Stimulated activated naive CD8-positive, alpha-beta T cell treated with anti-CD3 and anti-CD28 coated beads, Interleukin-15, amount 100 ng/mL, for 72 hours (primary cell): Measurements from ENCODE around the gene PDGFA.

Experiments
- ATAC-seq: fragments of 150-1000 bp; cut with Tn5 transposase; 2 replicates; pipeline ENCODE4 v1.10.0; 2021; ENCODE audit warnings: mild to moderate bottlenecking, moderate library complexity
- DNase-seq, 2 donors: peaks; one replicate each; pipeline ENCODE4 v3.0.0; 2021 to 2022
- H3K27ac Mint-ChIP-seq, 2 donors: one replicate each; pipeline ENCODE4 v1.8.0; 2022; ENCODE audit warnings: mild to moderate bottlenecking in 2 of 2, mixed read lengths in 2 of 2, moderate library complexity in 2 of 2
- H3K27me3 Mint-ChIP-seq: one replicate; pipeline ENCODE4 v1.8.0; 2022; ENCODE audit warnings: mixed read lengths
- H3K4me1 Mint-ChIP-seq: one replicate; pipeline ENCODE4 v1.8.0; 2022; ENCODE audit warnings: mild to moderate bottlenecking, mixed read lengths
- H3K4me3 Mint-ChIP-seq, 2 donors: one replicate each; pipeline ENCODE4 v1.8.0; 2022; ENCODE audit warnings: mild to moderate bottlenecking in 2 of 2, mixed read lengths in 2 of 2, moderate library complexity in 1 of 2
- H3K9me3 Mint-ChIP-seq, 2 donors: one replicate each; pipeline ENCODE4 v1.8.0; 2022; ENCODE audit warnings: mixed read lengths in 2 of 2

Gene PDGFA

DNA sequence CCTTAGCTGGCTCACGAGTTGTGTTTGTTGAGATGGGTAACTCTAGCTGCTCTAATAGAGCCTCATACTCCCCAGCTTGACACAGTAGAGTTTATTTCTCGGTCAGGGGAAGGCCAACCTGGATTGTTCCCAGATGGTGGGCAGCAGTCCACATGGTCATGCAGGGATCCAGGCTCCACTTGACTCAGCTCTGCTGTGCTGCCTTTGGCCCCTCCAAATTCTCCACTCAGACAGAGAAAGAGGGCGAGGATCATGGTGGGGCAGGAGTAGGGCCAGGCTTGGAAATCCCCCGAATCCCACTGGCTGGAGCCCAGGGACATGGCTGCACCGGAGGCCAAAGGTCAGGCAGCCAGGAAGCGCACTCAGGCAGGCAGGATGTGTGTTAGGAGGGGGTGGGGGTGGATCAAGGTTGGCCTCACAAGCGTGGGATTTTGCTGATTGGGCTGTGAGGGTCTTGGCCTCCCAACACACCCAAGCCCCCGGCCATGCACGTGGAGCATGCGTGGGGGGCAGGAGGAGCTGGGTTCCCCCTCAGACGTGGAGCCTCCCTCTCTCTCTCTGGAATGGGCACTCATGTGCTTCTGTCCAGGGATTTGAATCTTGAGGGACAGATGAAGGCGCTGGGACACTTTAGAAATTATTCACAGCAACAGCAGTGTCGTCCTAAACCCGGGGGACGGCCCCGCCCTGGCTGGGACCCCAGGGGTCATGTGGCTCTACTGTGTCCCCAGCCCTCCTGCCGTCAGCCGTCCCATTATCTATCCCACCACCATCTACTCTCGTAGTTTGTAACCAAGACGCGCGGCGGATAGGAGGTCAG, 44.8 kb downstream of the PDGFA start:
- Mint-ChIP-seq H3K27ac (no peak overlapping the region), H3K4me1 (peaks cover 7% of the 10 kb centered on the region), H3K27me3 (no peaks in the 10 kb centered on the region), H3K9me3 (no peaks in the 10 kb centered on the region), H3K4me3 (no peak overlapping the region)
- ATAC-seq (no peak), DNase-seq (no peak)

DNA sequence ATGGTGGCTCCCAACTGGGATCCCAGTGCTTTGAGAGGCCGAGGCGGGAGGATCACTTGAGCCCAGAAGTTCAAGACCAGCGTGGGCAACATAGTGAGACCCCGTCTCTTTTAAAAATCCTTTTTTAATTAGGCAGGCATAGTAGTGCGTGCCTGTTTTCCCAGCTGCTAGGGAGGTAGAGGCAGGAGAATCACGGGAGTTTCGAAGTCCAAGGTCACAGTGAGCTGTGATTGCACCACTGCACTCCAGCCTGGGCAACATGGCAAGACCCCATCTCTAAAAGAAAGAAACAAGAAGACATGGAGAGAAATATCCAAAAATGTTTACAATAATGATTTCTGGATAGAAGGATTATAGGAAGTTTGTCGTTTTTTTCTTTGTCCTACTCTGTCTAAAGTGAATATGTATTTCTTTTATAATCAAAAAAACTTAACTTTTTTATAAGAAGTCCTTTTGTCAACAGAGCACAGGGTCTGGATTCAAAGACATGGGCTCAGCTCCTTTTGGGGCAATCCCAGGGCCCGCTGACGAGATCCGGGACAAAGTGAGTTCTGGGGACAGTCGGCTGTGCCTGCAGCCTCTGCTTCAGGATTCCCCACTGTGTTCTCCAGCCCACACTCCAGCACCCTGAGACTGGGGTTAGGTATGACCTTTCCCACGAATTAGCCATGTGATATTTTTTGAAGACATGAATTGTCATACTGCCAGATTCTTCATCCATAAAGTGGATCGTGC, 45.6 kb downstream of the PDGFA start:
- H3K4me1 Mint-ChIP-seq, result peaks cover 11% of the 10 kb centered on the region
- no peaks in the 10 kb centered on the region for H3K27me3 Mint-ChIP-seq
- DNase-seq (no peak), ATAC-seq (no peak)
- no peak overlapping the region for H3K27ac Mint-ChIP-seq
- no peak overlapping the region for H3K4me3 Mint-ChIP-seq
- H3K9me3 Mint-ChIP-seq, result no peaks in the 10 kb centered on the region

DNA sequence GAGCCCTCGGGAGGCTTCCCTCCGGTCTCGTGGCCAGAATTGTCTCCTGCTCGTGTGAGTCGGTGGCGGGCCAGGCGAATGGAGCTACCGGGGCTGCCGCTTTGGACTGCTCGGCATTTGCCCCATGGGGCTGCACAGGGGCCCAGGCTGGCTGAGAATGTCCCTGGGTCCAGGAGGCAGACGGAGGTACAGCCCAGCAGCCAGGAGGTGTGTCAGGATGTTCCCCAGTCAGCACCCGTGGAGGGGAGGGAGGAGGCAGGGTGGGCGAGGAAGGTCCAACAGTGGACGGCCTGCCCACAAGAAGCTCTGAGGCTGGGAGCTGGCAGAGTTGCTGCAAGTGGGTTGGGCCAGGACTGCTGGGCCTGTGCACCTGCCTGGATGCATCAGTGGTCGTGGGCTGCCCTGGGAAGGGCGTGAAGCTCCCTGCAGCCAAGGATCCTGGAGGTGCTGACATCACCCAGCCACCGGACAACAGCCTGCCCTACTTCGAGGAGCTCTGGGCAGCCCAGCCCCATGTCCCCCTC, 46.4 kb downstream of the PDGFA start:
- Mint-ChIP-seq H3K4me3 (no peak overlapping the region), H3K27me3 (no peaks in the 10 kb centered on the region), H3K9me3 (peaks cover 3 to 5% of the 10 kb centered on the region in 2 donors), H3K4me1 (peaks cover 13% of the 10 kb centered on the region), H3K27ac (no peak overlapping the region)
- ATAC-seq, result no peak
- no peak for DNase-seq

DNA sequence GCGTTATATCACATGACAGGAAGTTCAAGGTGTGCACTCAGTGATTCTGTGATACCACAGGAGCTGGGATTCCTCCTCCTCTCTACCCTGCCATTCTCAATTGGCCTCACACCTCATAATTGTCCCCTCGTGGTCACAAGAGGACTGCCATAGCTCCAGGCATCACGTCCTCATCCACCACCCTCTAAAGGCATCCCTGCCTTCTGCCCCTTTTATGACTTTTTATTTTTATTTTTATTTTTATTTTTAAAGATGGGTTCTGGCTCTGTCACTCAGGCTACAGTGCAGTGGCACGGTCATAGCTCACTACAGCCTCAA, 47.0 kb downstream of the PDGFA start:
- Mint-ChIP-seq H3K27ac (no peak overlapping the region), H3K27me3 (no peaks in the 10 kb centered on the region), H3K4me3 (no peak overlapping the region), H3K4me1 (peaks cover 13% of the 10 kb centered on the region), H3K9me3 (peaks cover 10 to 11% of the 10 kb centered on the region in 2 donors)
- DNase-seq, result no peak
- peak; percentile 44 for ATAC-seq

DNA sequence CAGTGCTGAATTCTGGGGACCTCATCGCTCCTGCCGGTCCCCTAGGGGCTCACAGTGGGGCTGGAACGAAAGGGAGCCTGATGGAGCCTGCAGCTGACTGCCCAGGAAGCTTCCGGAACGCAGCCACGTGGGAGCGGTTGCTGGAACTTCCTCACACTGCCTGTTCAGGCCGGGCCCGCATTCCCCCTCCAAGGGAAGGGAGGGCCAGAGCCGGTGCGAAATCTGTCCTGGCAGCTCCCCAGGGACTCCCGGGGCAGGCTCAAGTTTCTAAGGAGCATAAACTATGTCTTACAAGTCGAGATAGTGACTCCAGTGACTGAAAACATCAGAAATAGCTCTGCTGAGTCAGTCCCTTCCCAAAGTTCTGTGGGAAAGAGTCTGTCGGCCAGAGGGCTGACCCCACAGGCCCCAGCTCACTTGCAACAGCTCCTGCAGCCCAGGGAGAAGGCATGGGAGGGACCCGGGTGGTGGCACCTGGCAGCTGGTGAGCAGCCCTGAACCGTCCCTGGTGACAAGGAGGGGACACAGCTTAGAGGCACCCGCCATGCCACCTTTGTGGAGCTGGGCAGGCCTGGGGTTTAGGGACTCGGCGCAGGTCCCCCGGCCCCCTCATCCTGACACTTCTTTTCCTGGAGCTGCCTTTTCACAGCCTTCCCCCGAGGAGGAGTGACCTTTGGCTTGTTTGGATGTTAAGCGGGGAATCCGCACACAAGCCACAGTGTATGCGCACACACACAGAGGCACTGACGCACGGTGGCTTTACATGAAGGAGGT, 47.6 kb downstream of the PDGFA start:
- H3K27ac Mint-ChIP-seq, result no peak overlapping the region
- ATAC-seq, result no peak
- H3K9me3 Mint-ChIP-seq, result peaks cover 15 to 17% of the 10 kb centered on the region in 2 donors
- no peak for DNase-seq
- no peak overlapping the region for H3K4me3 Mint-ChIP-seq
- H3K27me3 Mint-ChIP-seq, result no peaks in the 10 kb centered on the region
- peaks cover 13% of the 10 kb centered on the region for H3K4me1 Mint-ChIP-seq

DNA sequence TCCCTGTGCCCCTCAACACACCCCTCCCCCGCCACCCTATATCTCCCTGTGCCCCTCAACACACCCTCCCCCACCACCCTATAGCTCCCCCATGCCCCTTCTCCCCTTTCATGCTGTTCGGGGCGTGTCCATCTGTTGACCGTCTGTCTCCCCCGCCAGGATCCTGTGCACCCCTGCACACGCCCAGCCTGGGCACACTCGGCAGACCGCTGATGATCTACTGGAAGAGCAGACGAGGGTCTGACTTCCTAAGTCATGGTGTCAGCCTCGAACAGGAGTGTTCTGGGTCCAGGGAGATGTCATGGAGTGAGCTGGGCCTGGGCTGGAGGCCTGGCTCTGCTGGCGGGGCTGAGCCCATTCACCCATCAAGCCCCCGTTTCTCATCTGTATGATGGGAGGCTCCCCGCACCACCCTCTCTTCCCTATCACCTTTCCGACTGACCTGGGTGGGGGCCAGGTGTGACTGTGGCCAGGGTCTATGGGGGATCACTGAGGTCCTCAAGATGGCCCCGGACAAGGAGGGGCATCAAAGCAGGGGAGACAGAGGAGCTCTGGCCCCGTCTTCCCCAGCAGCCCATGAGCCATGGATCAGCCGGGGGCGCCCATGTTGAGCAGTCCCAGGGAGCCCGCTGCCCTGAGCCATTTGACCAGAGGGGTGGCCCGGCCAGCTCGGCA, 48.3 kb downstream of the PDGFA start:
- H3K4me3 Mint-ChIP-seq, result no peak overlapping the region
- H3K27ac Mint-ChIP-seq, result no peak overlapping the region
- peaks cover 16 to 19% of the 10 kb centered on the region in 2 donors for H3K9me3 Mint-ChIP-seq
- ATAC-seq (no peak), DNase-seq (no peak)
- no peaks in the 10 kb centered on the region for H3K27me3 Mint-ChIP-seq
- peaks cover 13% of the 10 kb centered on the region for H3K4me1 Mint-ChIP-seq

DNA sequence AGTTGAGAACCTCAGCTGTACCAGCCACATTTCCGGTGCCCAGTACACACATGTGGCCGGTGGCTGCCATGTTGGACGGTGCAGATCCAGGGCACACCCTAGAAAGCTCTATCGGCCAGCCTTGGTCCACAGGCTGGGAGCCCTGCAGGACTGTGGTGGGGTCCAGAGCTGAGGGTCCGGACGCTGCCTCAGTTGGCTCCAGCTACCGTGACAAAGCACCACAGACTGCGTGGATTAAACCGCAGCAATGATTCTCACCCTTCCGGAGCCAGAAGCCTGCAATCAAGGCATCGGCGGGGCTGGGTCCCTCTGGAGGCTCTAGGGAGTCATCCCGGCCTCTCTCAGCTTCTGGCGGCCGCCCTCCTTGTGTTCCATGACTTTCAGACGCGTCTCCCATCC, 50.1 kb downstream of the PDGFA start:
- H3K9me3 Mint-ChIP-seq, result peaks cover 16 to 19% of the 10 kb centered on the region in 2 donors
- peaks cover 13% of the 10 kb centered on the region for H3K4me1 Mint-ChIP-seq
- no peak for ATAC-seq
- no peak overlapping the region for H3K4me3 Mint-ChIP-seq
- DNase-seq, result no peak
- H3K27me3 Mint-ChIP-seq, result no peaks in the 10 kb centered on the region
- H3K27ac Mint-ChIP-seq, result no peak overlapping the region

DNA sequence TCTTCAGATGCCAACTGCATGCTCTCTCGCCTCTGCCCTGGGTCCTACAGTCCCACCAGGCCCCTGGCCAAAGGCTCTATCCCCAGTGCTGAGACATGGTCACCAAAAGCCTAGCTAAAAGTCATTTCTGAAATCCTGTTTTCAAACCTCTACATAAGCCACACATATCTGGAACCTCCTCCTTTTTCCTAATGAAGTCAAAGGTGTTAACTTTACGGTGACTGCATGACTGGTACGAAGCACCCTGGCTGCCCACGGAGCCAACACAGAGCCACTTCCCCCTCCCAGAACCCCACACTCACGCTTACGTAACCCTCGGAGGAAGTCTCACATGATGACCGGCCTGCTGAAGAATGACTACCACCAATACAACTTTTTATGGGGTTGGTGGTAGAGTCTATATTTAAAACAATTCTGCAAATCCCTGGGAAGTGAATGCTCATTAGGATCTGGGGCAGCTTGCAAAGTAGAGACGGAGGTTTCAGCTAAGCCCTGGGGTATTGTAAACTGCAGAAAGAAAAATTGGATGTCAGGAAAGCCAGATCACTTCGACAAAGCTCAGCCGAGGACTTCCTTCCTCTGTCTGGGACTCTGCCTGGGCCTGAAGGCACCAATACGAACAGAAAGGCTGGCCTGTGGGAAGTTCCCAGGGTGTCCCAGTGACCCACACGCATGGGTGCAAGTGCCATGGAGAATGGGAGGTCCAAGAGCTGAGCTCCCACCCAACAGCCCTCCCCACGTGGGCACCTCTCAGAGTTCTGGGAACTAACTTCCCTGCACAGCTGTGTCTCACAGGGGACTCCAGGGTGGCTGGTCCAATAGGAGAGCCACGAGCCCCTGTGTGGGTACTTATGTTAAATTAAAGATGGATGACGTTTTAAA, 50.7 kb downstream of the PDGFA start:
- Mint-ChIP-seq H3K27me3 (no peaks in the 10 kb centered on the region), H3K27ac (peak overlapping the region in 1 of 2 donors; percentile 42)
- ATAC-seq, result peak; percentile 66

DNA sequence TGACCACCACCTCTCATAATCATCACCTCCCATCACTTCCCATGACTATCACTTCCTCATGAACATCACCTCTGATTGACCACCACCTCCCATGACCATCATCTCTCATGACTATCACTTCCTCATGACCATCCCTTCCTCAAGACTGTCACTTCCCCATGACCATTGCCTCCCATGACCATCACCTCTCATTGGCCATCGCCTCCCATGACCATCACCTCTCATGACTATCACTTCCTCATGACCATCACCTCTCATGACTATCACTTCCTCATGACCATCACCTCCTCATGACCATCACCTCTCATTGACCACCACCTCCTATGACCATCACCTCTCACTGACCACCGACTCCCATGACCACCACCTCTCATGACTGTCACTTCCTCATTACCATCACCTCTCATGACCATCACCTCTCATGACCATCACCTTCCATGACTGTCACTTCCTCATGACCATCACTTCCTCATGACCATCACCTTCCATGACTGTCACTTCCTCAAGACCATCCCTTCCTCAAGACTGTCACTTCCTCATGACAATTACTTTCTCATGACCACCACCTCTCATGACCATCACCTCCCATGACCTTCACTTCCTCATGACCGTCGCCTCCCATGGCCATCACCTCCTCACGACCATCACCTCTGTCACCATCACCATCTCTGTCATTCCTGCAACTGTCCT, 51.6 kb downstream of the PDGFA start:
- Mint-ChIP-seq H3K27ac (peak overlapping the region; percentile 6 to 25), H3K27me3 (no peaks in the 10 kb centered on the region), H3K4me1 (peaks cover 13% of the 10 kb centered on the region), H3K9me3 (peaks cover 16 to 19% of the 10 kb centered on the region in 2 donors), H3K4me3 (no peak overlapping the region)
- no peak for DNase-seq
- no peak for ATAC-seq

More for the DNA sequence above, 50.7 kb downstream of the PDGFA start:
- no peak for DNase-seq
- peaks cover 13% of the 10 kb centered on the region for H3K4me1 Mint-ChIP-seq
- H3K4me3 Mint-ChIP-seq, result no peak overlapping the region
- peaks cover 16 to 19% of the 10 kb centered on the region in 2 donors for H3K9me3 Mint-ChIP-seq

DNA sequence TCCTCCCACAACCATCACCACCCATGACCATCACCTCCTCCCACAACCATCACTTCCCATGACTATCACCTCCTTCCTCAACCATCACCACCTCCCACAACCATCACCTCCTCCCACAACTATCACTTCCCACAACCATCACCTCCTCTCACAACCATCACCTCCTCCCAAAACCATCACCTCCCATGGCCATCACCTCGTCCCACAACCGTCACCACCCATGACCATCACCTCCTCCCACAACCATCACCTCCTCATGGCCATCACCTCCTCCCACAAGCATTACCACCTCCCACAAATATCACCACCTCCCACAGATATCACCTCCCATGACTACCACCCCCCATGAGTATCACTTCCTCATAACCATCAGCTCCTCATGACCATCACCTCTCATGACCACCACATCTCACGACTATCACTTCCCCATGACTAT, 52.2 kb downstream of the PDGFA start:
- H3K4me1 Mint-ChIP-seq, result peaks cover 13% of the 10 kb centered on the region
- H3K27me3 Mint-ChIP-seq, result no peaks in the 10 kb centered on the region
- DNase-seq (no peak), ATAC-seq (no peak)
- peaks cover 16 to 19% of the 10 kb centered on the region in 2 donors for H3K9me3 Mint-ChIP-seq
- peak overlapping the region; percentile 6 to 10 for H3K27ac Mint-ChIP-seq
- no peak overlapping the region for H3K4me3 Mint-ChIP-seq

DNA sequence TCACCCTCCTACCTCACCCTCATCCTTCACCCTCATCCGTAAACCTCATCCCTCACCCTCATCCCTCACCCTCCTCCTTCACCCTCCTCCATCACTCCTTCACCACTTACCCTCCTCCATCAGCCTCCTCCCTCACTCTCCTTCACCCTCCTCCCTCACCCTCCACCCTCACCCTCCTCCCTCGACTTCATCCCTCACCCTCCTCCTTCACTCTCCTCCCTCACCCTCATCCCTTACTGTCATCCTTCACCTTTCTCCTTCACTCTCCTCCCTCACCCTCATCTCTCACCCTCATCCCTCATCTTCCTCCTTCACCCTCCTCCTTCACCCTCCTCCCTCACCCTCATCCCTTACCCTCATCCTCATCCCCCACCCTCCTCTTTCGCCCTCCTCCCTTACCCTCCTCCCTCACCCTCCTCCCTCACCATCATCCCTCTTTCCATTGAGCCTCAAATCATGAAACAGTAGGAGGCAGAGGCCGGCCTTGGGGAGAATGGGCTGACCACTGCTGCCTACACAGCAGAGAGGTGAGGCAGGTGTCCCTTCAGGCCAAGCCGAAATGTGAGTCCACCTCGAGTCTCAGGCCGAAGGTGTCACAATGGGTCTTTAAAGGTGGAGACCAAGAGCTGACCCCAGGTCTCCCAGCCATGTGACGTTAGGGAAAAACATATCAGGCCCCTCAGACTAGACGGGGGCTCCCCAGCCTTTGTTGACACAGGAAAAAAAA, 53.0 kb downstream of the PDGFA start:
- Mint-ChIP-seq H3K4me1 (peaks cover 12% of the 10 kb centered on the region), H3K9me3 (peaks cover 16 to 19% of the 10 kb centered on the region in 2 donors), H3K4me3 (no peak overlapping the region), H3K27me3 (no peaks in the 10 kb centered on the region), H3K27ac (no peak overlapping the region)
- ATAC-seq (no peak), DNase-seq (no peak)

DNA sequence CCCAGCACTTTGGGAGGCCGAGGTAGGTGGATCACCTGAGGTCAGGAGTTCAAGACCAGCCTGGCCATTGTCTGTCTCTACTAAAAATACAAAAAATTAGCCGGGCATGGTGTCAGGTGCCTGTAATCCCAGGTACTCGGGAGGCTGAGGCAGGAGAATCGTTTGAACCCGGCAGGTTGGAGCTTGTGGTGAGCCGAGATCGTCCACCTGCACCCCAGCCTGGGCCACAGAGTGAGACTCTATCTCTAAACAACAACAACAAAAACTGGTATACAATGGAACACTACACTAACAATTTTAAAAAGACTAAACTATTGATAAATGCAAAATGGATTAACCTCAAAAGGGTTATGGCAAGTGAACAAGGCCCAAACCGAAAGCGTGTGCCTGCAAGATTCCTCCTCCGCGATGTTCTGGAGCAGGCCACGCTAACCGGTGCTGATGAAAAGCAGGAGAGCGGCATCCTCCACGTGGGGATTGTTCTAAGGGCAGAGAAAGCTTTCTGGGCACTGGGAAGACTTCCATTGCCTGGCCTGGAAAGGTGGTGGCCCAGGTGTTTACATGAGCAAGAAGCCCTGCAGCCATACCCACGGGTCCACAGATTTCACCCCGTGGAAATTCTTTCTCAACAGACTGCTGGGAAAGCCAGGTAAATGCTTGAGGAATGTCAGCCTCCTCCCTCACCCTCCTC, 53.8 kb downstream of the PDGFA start:
- peaks cover 6% of the 10 kb centered on the region for H3K4me1 Mint-ChIP-seq
- no peak overlapping the region for H3K4me3 Mint-ChIP-seq
- peaks cover 16 to 19% of the 10 kb centered on the region in 2 donors for H3K9me3 Mint-ChIP-seq
- DNase-seq (no peak), ATAC-seq (no peak)
- no peaks in the 10 kb centered on the region for H3K27me3 Mint-ChIP-seq
- H3K27ac Mint-ChIP-seq, result no peak overlapping the region
